ENCODE data around the gene STAU1. TPM values are rescaled to one million over a fixed set of nuclear protein-coding genes. Genes with fewer than 3 reads are reported as not detected.

The STAU1 gene
- total and polyA plus RNA-seq, 2 of the 13 experiments (the other 11 are each of a cell fraction or from before 2014, with no cell fraction given): 119 to 133 TPM

GRCh38 chr20:49187851-49188641 lies at the start of gene STAU1 (continued):
- TF ChIP-seq PATZ1 (CRISPR knock-in tag; IDR thresholded peaks at IDR 0.05) (peak; percentile 98), THRA (CRISPR knock-in tag; IDR thresholded peaks at IDR 0.05; ENCODE audit: borderline replicate concordance) (peak; percentile 48; the same call in 1 of the 2 replicates), ZNF512 (CRISPR knock-in tag; IDR thresholded peaks at IDR 0.05) (no peak; the same call in 1 of the 2 replicates), RBAK (CRISPR knock-in tag; IDR thresholded peaks at IDR 0.05) (no peak; the same call in 1 of the 2 replicates), ZUFSP (CRISPR knock-in tag; IDR thresholded peaks at IDR 0.05; ENCODE audit: borderline replicate concordance) (no peak), ZMYM4 (CRISPR knock-in tag; IDR thresholded peaks at IDR 0.05) (peak; percentile 59; the same call in 1 of the 2 replicates), KLF6 (CRISPR knock-in tag; IDR thresholded peaks at IDR 0.05) (peak; percentile 61), ETV5 (CRISPR knock-in tag; IDR thresholded peaks at IDR 0.05; ENCODE audit: borderline replicate concordance) (peak; percentile 73), ZBTB39 (CRISPR knock-in tag; IDR thresholded peaks at IDR 0.05) (peak; percentile 12; the same call in 1 of the 2 replicates), ZSCAN25 (CRISPR knock-in tag; IDR thresholded peaks at IDR 0.05) (no peak), PRDM15 (CRISPR knock-in tag; IDR thresholded peaks at IDR 0.05) (no peak)
